HepG2 (cell line): Measurements from ENCODE around the gene P2RY8.
"Not testable (repeated sequence)": the region's sequence is repeated elsewhere in the genome, so short reads cannot be mapped to it uniquely, and the experiment has no call there.

ENCODE experiments used
- GABPB1 ChIP-seq: IDR thresholded peaks from 2 replicates; pipeline ENCODE4 v1.6.1; 2016; ENCODE audit warnings: mild to moderate bottlenecking, missing genetic modification reagents, moderate library complexity, missing compliant biosample characterization
- SUZ12 ChIP-seq: fragments of 150-350 bp; IDR thresholded peaks from 2 replicates; pipeline ENCODE4 v1.6.1; 2014; ENCODE audit warnings: low read depth, low read length
- ZNF510 ChIP-seq: sonication (generic); formaldehyde crosslinking; IDR thresholded peaks from 2 replicates; pipeline ENCODE4 v1.4.0; 2020; ENCODE audit warnings: low read depth, mild to moderate bottlenecking, missing genetic modification reagents

- TF ChIP-seq ZNF510, GABPB1, SUZ12: not testable (repeated sequence)
Observed at GRCh38 chrX:1557442-1557841, 20.5 kb upstream of the P2RY8 start.
